Sigmoid colon (tissue), 7 donors: ENCODE data around the gene AXL. TPM values are rescaled to one million over a fixed set of nuclear protein-coding genes. Genes with fewer than 3 reads are reported as not detected.

Source experiments
- DNase-seq: peaks from one replicate; pipeline ENCODE4 v3.0.0-alpha.2; 2019
- H3K27ac ChIP-seq, 4 donors: fragments of 200-600 bp; sonication (generic); one replicate each; pipeline ENCODE4 v1.5.1; 2016 to 2019; ENCODE audit warnings: mild to moderate bottlenecking in 1 of 4
- H3K27me3 ChIP-seq, 3 donors: fragments of 200-600 bp; sonication (generic); one replicate each; pipeline ENCODE4 v1.5.1; 2019; ENCODE audit warnings: mild to moderate bottlenecking in 1 of 3
- H3K36me3 ChIP-seq, 4 donors: fragments of 200-600 bp; sonication (generic); one replicate each; pipeline ENCODE4 v1.5.1; 2016 to 2019
- H3K4me1 ChIP-seq, 4 donors: fragments of 200-600 bp; sonication (generic); one replicate each; pipeline ENCODE4 v1.5.1; 2017 to 2019
- H3K4me3 ChIP-seq, 4 donors: fragments of 200-600 bp; sonication (generic); one replicate each; pipeline ENCODE4 v1.5.1; 2017 to 2019; ENCODE audit warnings: mild to moderate bottlenecking in 2 of 4, moderate library complexity in 1 of 4
- H3K9me3 ChIP-seq, 4 donors: fragments of 200-600 bp in 3 of 4; sonication (generic) in 3 of 4; one replicate each; pipeline versions ENCODE4 v1.5.1 to v1.6.1; 2013 to 2019
- EP300 ChIP-seq, 4 donors: sonication (generic); formaldehyde crosslinking; IDR thresholded peaks; one replicate each; pipeline ENCODE4 v1.6.1; 2017; ENCODE audit warnings: antibody characterized with exemption in 4 of 4
- POLR2A ChIP-seq, 2 donors: fragments of 450-650 bp; IDR thresholded peaks; one replicate each; pipeline ENCODE4 v1.6.1; 2016; ENCODE audit warnings: antibody characterized with exemption in 2 of 2, mild to moderate bottlenecking in 2 of 2, moderate library complexity in 2 of 2
- POLR2AphosphoS5 ChIP-seq, 4 donors: sonication (generic); formaldehyde crosslinking; IDR thresholded peaks; one replicate each; pipeline ENCODE4 v1.6.1; 2017; ENCODE audit warnings: antibody characterized with exemption in 4 of 4
- WGBS, 2 donors: extraction: QIAGEN DNeasy Blood & Tissue Kit; methylation state at CpG; one replicate each; pipeline ENCODE4 v1.1.7; 2013; 5-methylcytosine and 5-hydroxymethylcytosine counted together
- intact Hi-C: fragments of 100-400 bp; cut with DNase I; formaldehyde crosslinking; loops from one replicate; pipeline ENCODE4 v1.15.1; 2023
- polyA plus RNA-seq, 3 donors: library from polyadenylated mRNA; stranded (reverse); fragments of 200-250 nt; gene quantifications; one replicate each; pipeline ENCODE4 v1.2.3, GENCODE V29; 2013
- total RNA-seq, 4 donors: library from RNA; depleted of rRNA; stranded (reverse); fragments of >200 nt; gene quantifications; one replicate each; pipeline ENCODE4 v1.1.0, GENCODE V29; 2016
- TF ChIP-seq, protein P1 (sequence below), 4 experiments: fragments of 450-650 bp in 3 of 4; fragments of 200-600 bp in 1 of 4; IDR thresholded peaks; one replicate each; pipeline ENCODE4 v1.5.1; 2016 to 2019; ENCODE audit warnings: antibody characterized with exemption in 4 of 4, mild to moderate bottlenecking in 3 of 4, moderate library complexity in 2 of 4
- donor health status: healthy with polysubstance abuse.
- donor health status: Bipolar disorder and iron deficiency.
- donor health status: healthy.

Gene AXL
- total and polyA plus RNA-seq, 7 donors: 5.4 to 108 (median 85.9) TPM

DNA sequence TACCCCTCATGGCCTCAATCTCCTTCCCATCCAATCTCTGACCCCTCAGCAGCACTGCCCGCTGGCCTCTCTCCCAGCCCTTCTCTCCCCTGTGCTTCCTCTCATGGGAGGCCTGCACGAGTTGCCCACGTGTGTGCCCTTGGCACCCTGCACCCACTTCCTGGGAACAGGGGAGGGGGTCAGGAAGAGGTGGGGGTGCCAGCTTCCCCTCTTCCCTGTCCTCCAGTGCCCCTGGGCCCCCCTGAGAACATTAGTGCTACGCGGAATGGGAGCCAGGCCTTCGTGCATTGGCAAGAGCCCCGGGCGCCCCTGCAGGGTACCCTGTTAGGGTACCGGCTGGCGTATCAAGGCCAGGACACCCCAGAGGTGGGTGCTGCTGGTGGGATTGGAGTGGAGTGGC lies 19.2 kb downstream of the AXL start:
- Histone ChIP-seq H3K36me3 (peaks cover 47 to 99% (median 53%) of the 10 kb centered on the region in 4 donors), H3K27me3 (no peaks in the 10 kb centered on the region), H3K9me3 (no peaks in the 10 kb centered on the region), H3K27ac (no peak overlapping the region), H3K4me1 (no peaks in the 10 kb centered on the region), H3K4me3 (no peak overlapping the region)
- intact Hi-C loops: no loop called here
- TF ChIP-seq, protein P1, sequence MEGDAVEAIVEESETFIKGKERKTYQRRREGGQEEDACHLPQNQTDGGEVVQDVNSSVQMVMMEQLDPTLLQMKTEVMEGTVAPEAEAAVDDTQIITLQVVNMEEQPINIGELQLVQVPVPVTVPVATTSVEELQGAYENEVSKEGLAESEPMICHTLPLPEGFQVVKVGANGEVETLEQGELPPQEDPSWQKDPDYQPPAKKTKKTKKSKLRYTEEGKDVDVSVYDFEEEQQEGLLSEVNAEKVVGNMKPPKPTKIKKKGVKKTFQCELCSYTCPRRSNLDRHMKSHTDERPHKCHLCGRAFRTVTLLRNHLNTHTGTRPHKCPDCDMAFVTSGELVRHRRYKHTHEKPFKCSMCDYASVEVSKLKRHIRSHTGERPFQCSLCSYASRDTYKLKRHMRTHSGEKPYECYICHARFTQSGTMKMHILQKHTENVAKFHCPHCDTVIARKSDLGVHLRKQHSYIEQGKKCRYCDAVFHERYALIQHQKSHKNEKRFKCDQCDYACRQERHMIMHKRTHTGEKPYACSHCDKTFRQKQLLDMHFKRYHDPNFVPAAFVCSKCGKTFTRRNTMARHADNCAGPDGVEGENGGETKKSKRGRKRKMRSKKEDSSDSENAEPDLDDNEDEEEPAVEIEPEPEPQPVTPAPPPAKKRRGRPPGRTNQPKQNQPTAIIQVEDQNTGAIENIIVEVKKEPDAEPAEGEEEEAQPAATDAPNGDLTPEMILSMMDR (IDR thresholded peaks at IDR 0.05): no peak
- TF ChIP-seq POLR2AphosphoS5 (IDR thresholded peaks at IDR 0.05) (no peak), EP300 (IDR thresholded peaks at IDR 0.05) (no peak), POLR2A (IDR thresholded peaks at IDR 0.05) (no peak)
- DNase-seq: no peak
- 82 to 89% methylated on average over 10 of the region's 10 CpGs for WGBS, 2 donors

DNA sequence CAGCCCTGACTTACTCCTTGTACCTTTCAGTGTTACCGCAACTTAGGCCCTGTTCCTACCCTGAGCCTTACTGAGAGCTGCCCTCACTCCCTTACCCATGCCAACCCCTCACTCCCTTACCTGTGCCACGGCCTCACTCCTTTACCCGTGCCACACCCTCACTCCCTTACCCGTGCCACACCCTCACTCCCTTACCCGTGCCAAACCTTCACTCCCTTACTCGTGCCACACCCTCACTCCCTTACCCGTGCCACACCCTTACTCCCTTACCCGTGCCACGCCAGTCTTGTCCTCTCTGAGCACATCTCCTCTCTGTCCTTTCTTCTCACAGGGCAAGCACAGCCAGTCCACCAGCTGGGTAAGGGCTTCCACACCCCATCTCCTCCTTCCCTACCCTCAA lies 20.3 kb downstream of the AXL start:
- WGBS, 2 donors: 24 to 64% methylated on average over 9 of the region's 9 CpGs
- TF ChIP-seq POLR2AphosphoS5 (IDR thresholded peaks at IDR 0.05): no peak
- no peak for TF ChIP-seq POLR2A (IDR thresholded peaks at IDR 0.05)
- TF ChIP-seq, protein P1 (IDR thresholded peaks at IDR 0.05): no peak
- TF ChIP-seq EP300 (IDR thresholded peaks at IDR 0.05): no peak
- Histone ChIP-seq H3K4me3 (no peak overlapping the region), H3K4me1 (no peaks in the 10 kb centered on the region), H3K9me3 (no peaks in the 10 kb centered on the region), H3K27me3 (no peaks in the 10 kb centered on the region), H3K27ac (no peak overlapping the region), H3K36me3 (peaks cover 49 to 99% (median 52%) of the 10 kb centered on the region in 4 donors)
- intact Hi-C loops: no loop called here
- DNase-seq: no peak

DNA sequence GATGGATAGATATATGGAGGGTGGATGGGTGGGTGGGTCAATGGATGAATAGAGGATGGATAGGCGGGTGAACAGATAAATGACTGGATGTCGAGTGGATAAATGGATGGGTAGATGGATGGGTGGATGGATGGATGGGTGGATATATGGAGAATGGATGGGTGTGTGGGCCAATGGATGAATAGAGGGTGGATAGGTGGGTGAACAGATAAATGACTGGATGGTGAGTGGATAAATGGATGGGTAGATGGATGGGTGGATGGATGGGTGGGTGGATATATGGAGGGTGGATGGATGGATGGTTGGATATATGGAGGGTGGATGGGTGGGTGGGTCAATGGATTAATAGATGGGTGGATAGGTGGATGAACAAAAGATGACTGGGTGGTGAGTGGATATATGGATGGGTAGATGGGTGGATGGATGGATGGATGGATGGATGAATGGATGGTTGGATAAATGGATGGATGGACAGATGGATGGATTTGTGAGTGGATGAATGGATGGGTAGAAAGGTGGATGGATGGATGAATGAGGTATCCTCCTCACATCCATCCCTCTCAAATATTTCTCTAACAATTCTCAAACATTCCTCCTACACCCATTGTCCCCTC lies 21.0 kb downstream of the AXL start:
- no peak for DNase-seq
- H3K36me3 ChIP-seq: peaks cover 49 to 99% (median 53%) of the 10 kb centered on the region in 4 donors
- TF ChIP-seq EP300 (IDR thresholded peaks at IDR 0.05) (no peak), POLR2AphosphoS5 (IDR thresholded peaks at IDR 0.05) (no peak), POLR2A (IDR thresholded peaks at IDR 0.05) (no peak)
- TF ChIP-seq, protein P1 (IDR thresholded peaks at IDR 0.05): no peak
- H3K27ac ChIP-seq: no peak overlapping the region
- WGBS, 2 donors: 94 to 95% methylated on average over 2 of the region's 2 CpGs
- no peak overlapping the region for H3K4me3 ChIP-seq
- no peaks in the 10 kb centered on the region for H3K9me3 ChIP-seq
- no peaks in the 10 kb centered on the region for H3K4me1 ChIP-seq
- intact Hi-C loops: no loop called here
- no peaks in the 10 kb centered on the region for H3K27me3 ChIP-seq

DNA sequence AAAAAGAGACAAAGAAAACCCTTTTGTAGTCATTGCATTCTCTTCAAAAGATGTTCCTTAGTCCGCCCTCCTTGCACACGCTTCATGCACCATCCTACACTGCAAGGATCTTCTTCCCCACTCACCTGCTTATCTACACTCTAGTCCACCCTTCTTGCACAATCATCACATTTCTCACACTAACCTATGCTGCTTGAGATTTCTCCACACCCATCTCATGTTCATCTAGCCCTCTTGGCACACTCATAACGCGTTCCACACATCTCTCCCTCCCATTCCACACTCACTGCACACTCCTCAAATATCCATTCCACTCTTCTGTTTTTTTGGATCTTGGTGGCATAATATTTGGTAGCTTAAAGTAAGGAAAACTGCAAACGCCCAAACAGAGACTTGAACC lies 22.8 kb downstream of the AXL start:
- Histone ChIP-seq H3K9me3 (no peaks in the 10 kb centered on the region), H3K36me3 (peaks cover 49 to 99% (median 64%) of the 10 kb centered on the region in 4 donors), H3K27ac (no peak overlapping the region), H3K4me3 (no peak overlapping the region), H3K27me3 (no peaks in the 10 kb centered on the region), H3K4me1 (no peaks in the 10 kb centered on the region)
- intact Hi-C loops: no loop called here
- no peak for DNase-seq
- TF ChIP-seq POLR2AphosphoS5 (IDR thresholded peaks at IDR 0.05): no peak
- no peak for TF ChIP-seq POLR2A (IDR thresholded peaks at IDR 0.05)
- TF ChIP-seq, protein P1 (IDR thresholded peaks at IDR 0.05): no peak
- TF ChIP-seq EP300 (IDR thresholded peaks at IDR 0.05): no peak
- 89 to 90% methylated on average over 5 of the region's 5 CpGs for WGBS, 2 donors

DNA sequence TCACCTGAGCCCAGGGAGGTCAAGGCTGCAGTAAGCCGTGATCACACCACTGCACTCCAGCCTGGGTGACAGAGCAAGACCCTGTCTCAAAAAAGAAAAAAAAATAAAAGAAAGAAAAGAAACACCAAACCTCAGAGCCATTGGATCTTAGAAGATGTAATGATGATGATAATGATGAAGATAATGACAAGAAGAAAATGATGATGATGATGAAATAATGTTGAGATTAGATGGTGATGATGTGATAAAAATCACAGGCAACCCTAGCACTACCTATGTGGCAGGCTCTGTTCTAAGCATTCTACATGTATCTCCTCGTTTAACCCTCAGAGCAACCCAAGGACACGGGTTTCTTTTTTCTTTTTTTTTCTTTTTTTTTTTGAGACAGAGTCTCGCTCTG lies 25.1 kb downstream of the AXL start:
- H3K36me3 ChIP-seq: peaks cover 49 to 99% (median 63%) of the 10 kb centered on the region in 4 donors
- H3K4me3 ChIP-seq: no peak overlapping the region
- TF ChIP-seq POLR2AphosphoS5 (IDR thresholded peaks at IDR 0.05) (no peak), EP300 (IDR thresholded peaks at IDR 0.05) (no peak), POLR2A (IDR thresholded peaks at IDR 0.05) (no peak)
- TF ChIP-seq, protein P1 (IDR thresholded peaks at IDR 0.05): no peak
- intact Hi-C loops: no loop called here
- no peaks in the 10 kb centered on the region for H3K4me1 ChIP-seq
- WGBS, 2 donors: 85 to 89% methylated on average over 4 of the region's 4 CpGs
- no peak for DNase-seq
- H3K27ac ChIP-seq: no peak overlapping the region
- no peaks in the 10 kb centered on the region for H3K9me3 ChIP-seq
- H3K27me3 ChIP-seq: no peaks in the 10 kb centered on the region
